BE2C (cell line): ENCODE results near the gene CDK7.

ENCODE experiments used
- DNase-seq: peaks from one replicate; pipeline ENCODE4 v3.0.0-alpha.2; 2020
- H3K27me3 ChIP-seq: fragments of 250-450 bp; sonication (Bioruptor Pico); 2 replicates; pipeline ENCODE4 v1.5.1; 2020; ENCODE audit warnings: mild to moderate bottlenecking
- H3K36me3 ChIP-seq: fragments of 250-450 bp; sonication (Bioruptor Pico); 2 replicates; pipeline ENCODE4 v1.5.1; 2020; ENCODE audit warnings: mild to moderate bottlenecking
- H3K4me1 ChIP-seq: fragments of 250-450 bp; sonication (Bioruptor Pico); 2 replicates; pipeline ENCODE4 v1.5.1; 2020
- H3K4me3 ChIP-seq: 2 replicates; pipeline ENCODE4 v1.5.1; 2011; ENCODE audit warnings: low read depth, low read length
- H3K9me3 ChIP-seq: fragments of 250-450 bp; sonication (Bioruptor Pico); 2 replicates; pipeline ENCODE4 v1.5.1; 2020
- TF ChIP-seq, protein P1 (sequence below): IDR thresholded peaks from 2 replicates; pipeline ENCODE4 v1.5.1; 2012; ENCODE audit warnings: mild to moderate bottlenecking, low read depth, low read length

Gene CDK7

DNA sequence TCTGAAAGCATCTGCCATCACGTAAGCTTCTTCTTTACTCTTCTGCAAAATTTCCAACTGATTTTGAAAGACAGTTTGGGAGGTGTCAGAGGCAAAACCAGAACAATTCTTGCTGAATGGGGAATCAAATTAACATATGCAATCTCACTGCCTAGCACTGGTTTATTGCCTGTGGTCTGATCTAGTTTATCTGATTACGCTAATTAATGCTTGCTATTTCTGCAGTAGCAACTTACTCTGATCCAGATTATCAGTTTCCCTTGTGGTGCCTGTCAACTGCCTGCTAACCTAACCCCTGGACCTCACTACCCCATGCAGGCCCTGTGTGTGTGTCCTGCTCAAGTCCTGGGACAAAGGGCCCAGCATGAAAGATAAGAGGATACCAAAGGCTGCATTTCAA, 57.6 kb downstream of the CDK7 start:
- 0 out of 2 replicates have a peak, but pooled peaks cover 2% of the 10 kb centered on the region for H3K4me1 ChIP-seq
- TF ChIP-seq, protein P1, sequence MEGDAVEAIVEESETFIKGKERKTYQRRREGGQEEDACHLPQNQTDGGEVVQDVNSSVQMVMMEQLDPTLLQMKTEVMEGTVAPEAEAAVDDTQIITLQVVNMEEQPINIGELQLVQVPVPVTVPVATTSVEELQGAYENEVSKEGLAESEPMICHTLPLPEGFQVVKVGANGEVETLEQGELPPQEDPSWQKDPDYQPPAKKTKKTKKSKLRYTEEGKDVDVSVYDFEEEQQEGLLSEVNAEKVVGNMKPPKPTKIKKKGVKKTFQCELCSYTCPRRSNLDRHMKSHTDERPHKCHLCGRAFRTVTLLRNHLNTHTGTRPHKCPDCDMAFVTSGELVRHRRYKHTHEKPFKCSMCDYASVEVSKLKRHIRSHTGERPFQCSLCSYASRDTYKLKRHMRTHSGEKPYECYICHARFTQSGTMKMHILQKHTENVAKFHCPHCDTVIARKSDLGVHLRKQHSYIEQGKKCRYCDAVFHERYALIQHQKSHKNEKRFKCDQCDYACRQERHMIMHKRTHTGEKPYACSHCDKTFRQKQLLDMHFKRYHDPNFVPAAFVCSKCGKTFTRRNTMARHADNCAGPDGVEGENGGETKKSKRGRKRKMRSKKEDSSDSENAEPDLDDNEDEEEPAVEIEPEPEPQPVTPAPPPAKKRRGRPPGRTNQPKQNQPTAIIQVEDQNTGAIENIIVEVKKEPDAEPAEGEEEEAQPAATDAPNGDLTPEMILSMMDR = no peak
- no peak overlapping the region for H3K4me3 ChIP-seq
- H3K9me3 ChIP-seq = no peaks in the 10 kb centered on the region
- no peaks in the 10 kb centered on the region for H3K27me3 ChIP-seq
- no peak for DNase-seq
- peaks cover 2% of the 10 kb centered on the region; the same call in 1 of the 2 replicates for H3K36me3 ChIP-seq

DNA sequence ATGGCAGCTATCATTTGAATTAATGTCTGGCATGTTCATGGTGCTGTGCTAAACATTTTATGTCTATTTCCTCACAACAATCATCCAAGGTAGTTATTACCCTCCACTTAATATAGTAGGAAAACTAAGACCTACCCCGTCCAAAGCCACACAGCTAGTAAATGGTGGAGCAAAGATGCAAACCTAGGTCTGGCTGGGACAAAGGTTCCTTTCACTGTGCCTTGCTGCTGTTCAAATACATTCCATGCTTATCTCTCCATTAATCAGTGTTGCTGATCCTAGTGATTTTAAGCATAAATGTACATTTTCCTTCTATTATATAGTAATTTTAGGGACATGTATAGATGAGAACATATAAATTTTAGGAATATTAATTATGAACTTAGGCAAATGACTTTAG, 59.2 kb downstream of the CDK7 start:
- Histone ChIP-seq H3K9me3 (no peaks in the 10 kb centered on the region), H3K4me1 (0 out of 2 replicates have a peak, but pooled peaks cover 2% of the 10 kb centered on the region)
- DNase-seq = no peak

DNA sequence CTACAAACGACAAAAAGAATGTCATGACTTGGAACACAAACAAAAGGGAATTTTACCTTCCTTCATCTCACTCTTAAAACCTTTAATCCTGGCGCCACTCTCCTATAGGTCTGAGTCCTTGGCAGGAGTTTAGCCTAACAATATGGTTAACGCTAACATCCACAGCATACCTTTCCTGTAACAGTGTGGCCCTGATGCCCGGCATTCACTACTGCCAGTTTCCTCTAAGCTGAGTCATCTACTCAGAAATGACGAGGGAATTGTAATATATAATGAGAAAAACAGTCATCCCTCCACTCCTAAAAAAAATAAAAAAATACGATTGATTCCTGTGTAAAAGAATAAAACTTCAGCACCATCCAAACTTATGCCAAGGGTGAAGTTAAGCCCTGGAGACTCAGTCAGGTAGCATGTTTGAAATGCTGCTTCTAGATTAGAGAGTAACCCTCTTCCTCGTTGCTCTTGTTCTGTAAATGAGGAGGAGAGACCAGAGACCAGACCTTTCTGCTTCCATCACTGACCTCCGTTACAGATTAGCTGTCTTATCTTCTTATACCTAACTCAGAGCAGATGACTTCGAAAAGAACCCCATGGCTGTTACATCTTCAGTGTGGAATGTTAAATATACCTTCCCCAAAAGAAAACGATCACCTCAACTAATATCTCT, 60.5 kb downstream of the CDK7 start:
- no peak overlapping the region for H3K4me3 ChIP-seq
- H3K9me3 ChIP-seq = no peaks in the 10 kb centered on the region
- H3K27me3 ChIP-seq = no peaks in the 10 kb centered on the region
- no peak for DNase-seq
- 0 out of 2 replicates have a peak, but pooled peaks cover 2% of the 10 kb centered on the region for H3K4me1 ChIP-seq
- TF ChIP-seq, protein P1 = no peak
- peaks cover 3% of the 10 kb centered on the region; the same call in 1 of the 2 replicates for H3K36me3 ChIP-seq

More for the DNA sequence above, 59.2 kb downstream of the CDK7 start:
- H3K36me3 ChIP-seq = no peaks in the 10 kb centered on the region; the same call in 1 of the 2 replicates
- no peaks in the 10 kb centered on the region for H3K27me3 ChIP-seq
- H3K4me3 ChIP-seq = no peak overlapping the region
- TF ChIP-seq, protein P1 = no peak

DNA sequence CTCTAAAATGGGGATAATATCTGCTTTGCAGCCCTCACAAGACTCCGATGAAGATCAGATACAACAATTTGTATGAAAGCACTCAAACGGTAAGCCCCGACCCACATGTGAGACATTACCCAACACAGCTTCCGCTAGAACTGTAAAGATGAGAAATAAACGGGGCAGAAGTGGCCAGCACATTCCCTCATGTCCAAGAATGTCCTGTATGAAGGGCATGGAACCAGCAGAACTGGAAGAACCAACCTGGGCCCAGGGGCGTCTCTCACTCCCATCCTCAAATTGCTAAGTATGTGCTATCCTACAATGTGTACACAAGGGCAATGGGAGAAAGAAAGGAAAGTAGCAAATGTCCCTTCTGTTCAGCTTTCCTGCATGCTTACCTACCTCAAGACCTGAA, 64.9 kb downstream of the CDK7 start:
- no peaks in the 10 kb centered on the region for H3K27me3 ChIP-seq
- TF ChIP-seq, protein P1 = no peak
- no peak overlapping the region for H3K4me3 ChIP-seq
- no peaks in the 10 kb centered on the region for H3K4me1 ChIP-seq
- H3K36me3 ChIP-seq = peaks cover 3% of the 10 kb centered on the region; the same call in 1 of the 2 replicates
- DNase-seq = no peak
- H3K9me3 ChIP-seq = no peaks in the 10 kb centered on the region

DNA sequence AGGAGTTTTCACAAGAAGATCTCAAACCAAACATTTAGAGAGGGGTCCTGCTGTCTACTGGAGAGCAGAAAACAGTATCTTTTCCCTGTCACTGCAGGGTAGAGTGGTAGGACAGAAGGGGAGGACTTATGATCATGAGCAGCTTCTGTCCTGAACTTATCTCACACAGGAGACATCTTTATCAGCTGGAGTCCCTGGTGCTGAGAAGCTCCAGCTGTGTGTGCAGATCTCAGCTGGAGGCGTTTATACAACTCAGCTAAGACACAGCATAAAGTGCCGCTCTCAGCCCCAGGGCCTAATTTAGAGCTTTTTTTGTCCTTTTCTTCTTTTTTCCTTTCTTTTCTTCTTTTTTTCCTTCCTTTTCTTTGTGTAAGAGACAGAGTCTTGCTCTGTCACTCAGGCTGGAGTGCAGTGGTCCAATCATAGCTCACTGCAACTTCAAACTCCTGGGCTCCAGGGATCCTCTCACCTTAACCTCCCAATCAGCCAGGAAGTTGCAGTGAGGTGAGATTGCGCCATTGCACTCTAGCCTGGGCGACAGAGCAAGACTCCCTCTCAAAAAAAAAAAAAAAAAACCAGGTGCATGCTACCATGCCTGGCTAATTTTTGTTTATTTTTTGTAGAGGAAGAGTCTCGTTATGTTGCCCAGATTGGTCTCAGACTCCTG, 66.0 kb downstream of the CDK7 start:
- Histone ChIP-seq H3K27me3 (no peaks in the 10 kb centered on the region), H3K4me3 (no peak overlapping the region), H3K36me3 (peaks cover 3% of the 10 kb centered on the region; the same call in 1 of the 2 replicates), H3K9me3 (no peaks in the 10 kb centered on the region), H3K4me1 (no peaks in the 10 kb centered on the region)
- TF ChIP-seq, protein P1 = no peak
- no peak for DNase-seq

DNA sequence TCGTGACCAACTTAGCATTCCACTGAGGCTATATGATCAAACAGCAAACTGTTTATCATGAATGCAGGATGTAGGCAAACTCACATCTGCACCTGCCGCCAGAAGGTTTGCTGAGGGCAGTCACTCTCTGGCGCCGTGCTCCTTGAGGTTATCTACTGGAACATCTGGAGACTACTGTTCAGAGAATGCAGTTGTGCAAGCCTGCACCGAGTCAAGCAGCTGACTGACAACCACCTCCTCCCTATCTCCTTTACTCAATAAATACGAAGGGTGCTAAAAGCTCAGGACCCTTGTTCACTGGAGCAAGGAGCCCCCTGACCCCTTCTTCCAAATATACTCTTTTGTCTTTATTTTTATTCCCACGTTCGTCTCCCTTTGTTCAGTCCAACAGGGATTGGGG, 70.8 kb downstream of the CDK7 start:
- H3K9me3 ChIP-seq = no peaks in the 10 kb centered on the region
- no peak overlapping the region for H3K4me3 ChIP-seq
- H3K27me3 ChIP-seq = no peaks in the 10 kb centered on the region
- TF ChIP-seq, protein P1 = no peak
- peaks cover 18% of the 10 kb centered on the region for H3K36me3 ChIP-seq
- H3K4me1 ChIP-seq = 0 out of 2 replicates have a peak, but pooled peaks cover 2% of the 10 kb centered on the region
- DNase-seq = no peak
